MM.1S (cell line): Measurements from ENCODE around the gene RHBG.

Experiments
- DNase-seq: peaks from one replicate; pipeline ENCODE4 v3.0.0-alpha.2; 2015
- H2AFZ ChIP-seq: fragments of 300-600 bp; sonication (generic); 2 replicates; pipeline ENCODE4 v1.6.0; 2016; ENCODE audit warnings: antibody characterized with exemption, low read length
- H3F3A ChIP-seq: fragments of 300-600 bp; sonication (generic); 2 replicates; pipeline ENCODE4 v1.6.1; 2016; ENCODE audit warnings: mild to moderate bottlenecking, antibody characterized with exemption, low read length, moderate library complexity, mixed read lengths; ENCODE audit not compliant: insufficient read depth
- H3K27ac ChIP-seq: fragments of 300-600 bp; sonication (generic); 2 replicates; pipeline ENCODE4 v1.5.1; 2016; ENCODE audit warnings: mild to moderate bottlenecking, low read length
- H3K27me3 ChIP-seq: fragments of 300-600 bp; sonication (generic); replicated peaks from 2 replicates; pipeline ENCODE4 v1.6.0; 2016; ENCODE audit warnings: low read length; ENCODE audit not compliant: insufficient read depth
- H3K36me3 ChIP-seq: fragments of 300-600 bp; sonication (generic); replicated peaks from 2 replicates; pipeline ENCODE4 v1.6.1; 2016; ENCODE audit warnings: mild to moderate bottlenecking, low read length, mixed read lengths; ENCODE audit not compliant: insufficient read depth
- H3K4me1 ChIP-seq: fragments of 300-600 bp; sonication (generic); 2 replicates; pipeline ENCODE4 v1.6.1; 2016; ENCODE audit warnings: low read length, mixed read lengths
- H3K4me2 ChIP-seq: fragments of 300-600 bp; sonication (generic); 2 replicates; pipeline ENCODE4 v1.6.0; 2016; ENCODE audit warnings: low read depth, low read length
- H3K4me3 ChIP-seq: fragments of 300-600 bp; sonication (generic); 2 replicates; pipeline ENCODE4 v1.5.1; 2016; ENCODE audit warnings: low read length, mixed read lengths
- H3K79me2 ChIP-seq: fragments of 300-600 bp; sonication (generic); 2 replicates; pipeline ENCODE4 v1.6.1; 2016; ENCODE audit warnings: mixed run types, low read length, mixed read lengths
- H3K9ac ChIP-seq: fragments of 300-600 bp; sonication (generic); 2 replicates; pipeline ENCODE4 v1.6.1; 2016; ENCODE audit warnings: low read length, mixed read lengths
- H3K9me2 ChIP-seq: fragments of 300-600 bp; sonication (generic); replicated peaks from 2 replicates; pipeline ENCODE4 v1.6.1; 2016; ENCODE audit warnings: mild to moderate bottlenecking, low read length, mixed read lengths; ENCODE audit not compliant: insufficient read depth
- H3K9me3 ChIP-seq: fragments of 300-600 bp; sonication (generic); replicated peaks from 2 replicates; pipeline ENCODE4 v1.6.1; 2016; ENCODE audit warnings: mild to moderate bottlenecking, low read length, mixed read lengths; ENCODE audit not compliant: insufficient read depth
- H4K20me1 ChIP-seq: fragments of 300-600 bp; sonication (generic); 2 replicates; pipeline ENCODE4 v1.6.1; 2016; ENCODE audit warnings: mild to moderate bottlenecking, low read length, moderate library complexity, mixed read lengths; ENCODE audit not compliant: insufficient read depth
- EZH2 ChIP-seq: fragments of 300-600 bp; sonication (generic); optimal IDR thresholded peaks from 2 replicates; pipeline ENCODE3; 2017; ENCODE audit warnings: low read depth, mild to moderate bottlenecking, antibody characterized with exemption, low read length, mixed read lengths
- EZH2phosphoT487 ChIP-seq: fragments of 300-600 bp; sonication (generic); IDR thresholded peaks from 2 replicates; pipeline ENCODE4 v1.6.1; 2018; ENCODE audit warnings: antibody characterized with exemption, low read length
- TF ChIP-seq, protein P1 (sequence below): fragments of 300-600 bp; sonication (generic); IDR thresholded peaks from 2 replicates; pipeline ENCODE4 v1.5.1; 2016; ENCODE audit warnings: antibody characterized with exemption, low read length, mixed read lengths

The RHBG gene

DNA sequence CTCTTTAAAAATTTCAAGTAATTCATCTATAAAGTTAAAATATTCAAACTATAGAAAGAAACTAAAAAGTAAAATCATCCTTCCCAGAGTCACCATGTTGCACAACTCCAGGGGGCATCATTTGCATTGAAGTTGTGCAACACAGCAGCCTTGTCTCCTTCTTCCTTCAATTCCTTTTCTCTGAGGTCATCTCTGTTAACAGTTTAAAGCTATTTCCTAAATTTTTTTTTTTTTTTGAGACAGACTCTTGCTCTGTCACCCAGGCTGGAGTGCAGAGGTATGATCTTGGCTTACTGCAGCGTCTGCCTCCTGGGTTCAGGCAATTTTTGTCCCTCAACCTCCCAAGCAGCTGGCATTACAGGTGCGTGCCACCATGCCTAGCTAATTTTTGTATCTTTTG is 7.1 kb downstream of the RHBG start:
- Histone ChIP-seq H3K9me2 (no peaks in the 10 kb centered on the region), H3K4me1 (no peaks in the 10 kb centered on the region), H4K20me1 (no peaks in the 10 kb centered on the region), H3K4me3 (no peak overlapping the region), H3K9me3 (no peaks in the 10 kb centered on the region), H2AFZ (no peak overlapping the region), H3K36me3 (no peaks in the 10 kb centered on the region), H3K9ac (no peak overlapping the region), H3K4me2 (no peak overlapping the region), H3K27me3 (peaks cover 38% of the 10 kb centered on the region), H3K79me2 (no peaks in the 10 kb centered on the region), H3K27ac (no peak overlapping the region), H3F3A (no peaks in the 10 kb centered on the region)
- no peak for DNase-seq
- TF ChIP-seq, protein P1, sequence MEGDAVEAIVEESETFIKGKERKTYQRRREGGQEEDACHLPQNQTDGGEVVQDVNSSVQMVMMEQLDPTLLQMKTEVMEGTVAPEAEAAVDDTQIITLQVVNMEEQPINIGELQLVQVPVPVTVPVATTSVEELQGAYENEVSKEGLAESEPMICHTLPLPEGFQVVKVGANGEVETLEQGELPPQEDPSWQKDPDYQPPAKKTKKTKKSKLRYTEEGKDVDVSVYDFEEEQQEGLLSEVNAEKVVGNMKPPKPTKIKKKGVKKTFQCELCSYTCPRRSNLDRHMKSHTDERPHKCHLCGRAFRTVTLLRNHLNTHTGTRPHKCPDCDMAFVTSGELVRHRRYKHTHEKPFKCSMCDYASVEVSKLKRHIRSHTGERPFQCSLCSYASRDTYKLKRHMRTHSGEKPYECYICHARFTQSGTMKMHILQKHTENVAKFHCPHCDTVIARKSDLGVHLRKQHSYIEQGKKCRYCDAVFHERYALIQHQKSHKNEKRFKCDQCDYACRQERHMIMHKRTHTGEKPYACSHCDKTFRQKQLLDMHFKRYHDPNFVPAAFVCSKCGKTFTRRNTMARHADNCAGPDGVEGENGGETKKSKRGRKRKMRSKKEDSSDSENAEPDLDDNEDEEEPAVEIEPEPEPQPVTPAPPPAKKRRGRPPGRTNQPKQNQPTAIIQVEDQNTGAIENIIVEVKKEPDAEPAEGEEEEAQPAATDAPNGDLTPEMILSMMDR, result no peak
- TF ChIP-seq EZH2 (no peak), EZH2phosphoT487 (no peak)

DNA sequence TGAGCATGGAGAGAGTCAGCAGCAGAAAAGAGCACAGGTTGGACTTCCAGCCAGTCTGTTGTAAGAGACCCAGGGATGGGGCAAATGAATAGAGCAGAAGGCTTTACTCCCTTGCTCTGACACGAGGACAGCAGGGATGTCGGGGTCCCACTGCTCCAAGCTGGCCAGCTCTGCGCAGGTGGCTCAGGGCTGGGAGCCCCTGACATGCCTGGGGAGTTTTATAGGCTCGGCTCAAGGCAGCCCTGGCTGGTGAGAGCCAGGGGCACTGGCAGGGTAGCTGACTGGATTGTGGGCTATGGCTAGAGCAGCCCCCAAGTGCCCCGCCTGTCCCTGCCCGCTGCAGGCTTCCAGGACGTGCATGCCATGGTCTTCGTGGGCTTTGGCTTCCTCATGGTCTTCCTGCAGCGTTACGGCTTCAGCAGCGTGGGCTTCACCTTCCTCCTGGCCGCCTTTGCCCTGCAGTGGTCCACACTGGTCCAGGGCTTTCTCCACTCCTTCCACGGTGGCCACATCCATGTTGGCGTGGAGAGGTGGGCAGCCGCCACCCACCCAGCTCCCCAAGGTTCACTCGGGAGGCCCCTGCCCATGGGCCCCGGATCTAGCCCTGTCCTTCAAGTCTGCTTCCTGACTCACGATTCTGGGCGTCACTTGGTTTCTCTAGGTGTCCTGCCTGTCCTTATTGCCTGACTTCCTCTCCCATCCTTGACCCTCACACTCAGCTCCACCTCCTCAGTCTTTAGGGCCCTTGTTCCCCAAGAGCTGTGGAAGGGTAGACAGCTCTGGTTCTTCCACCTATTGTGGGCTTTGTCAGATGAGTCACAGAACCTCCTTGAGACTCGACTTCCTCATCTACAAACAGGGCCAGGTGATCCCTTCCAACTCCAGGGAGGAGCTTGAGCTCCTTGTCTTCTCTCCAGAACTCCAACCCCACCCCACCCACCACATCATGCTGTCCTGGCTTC is 8.2 kb downstream of the RHBG start:
- Histone ChIP-seq H3F3A (no peaks in the 10 kb centered on the region), H3K9ac (no peak overlapping the region), H2AFZ (no peak overlapping the region), H3K4me2 (no peak overlapping the region), H3K79me2 (no peaks in the 10 kb centered on the region), H3K9me2 (no peaks in the 10 kb centered on the region), H3K4me3 (no peak overlapping the region), H3K4me1 (no peaks in the 10 kb centered on the region), H3K27me3 (peaks cover 28% of the 10 kb centered on the region), H4K20me1 (no peaks in the 10 kb centered on the region), H3K36me3 (no peaks in the 10 kb centered on the region), H3K9me3 (no peaks in the 10 kb centered on the region), H3K27ac (no peak overlapping the region)
- DNase-seq, result no peak
- TF ChIP-seq, protein P1, result no peak
- TF ChIP-seq EZH2, result no peak
- no peak for TF ChIP-seq EZH2phosphoT487

DNA sequence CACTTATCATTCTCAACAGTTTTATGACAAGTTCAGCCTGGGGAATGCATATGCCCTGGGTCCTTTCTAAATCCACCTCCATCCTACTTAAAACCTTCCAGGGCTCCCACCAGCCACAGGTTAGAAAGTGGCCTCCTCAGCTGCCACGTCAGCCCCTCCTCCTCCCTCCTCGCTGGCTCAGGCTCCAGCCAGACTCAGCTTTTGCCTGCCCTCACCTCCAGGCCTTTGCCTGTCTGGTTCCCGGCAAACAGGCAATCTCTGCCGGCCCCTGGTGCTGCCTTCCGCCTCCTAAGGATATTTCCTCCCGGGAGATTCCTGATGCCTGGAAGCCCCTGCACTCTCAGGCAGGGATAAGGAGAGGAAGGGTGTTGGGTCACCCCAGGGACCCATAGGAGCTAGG is 9.5 kb downstream of the RHBG start:
- TF ChIP-seq EZH2, result no peak
- TF ChIP-seq EZH2phosphoT487, result no peak
- TF ChIP-seq, protein P1, result no peak
- no peak overlapping the region for H3K9ac ChIP-seq

More for the DNA sequence above, 9.5 kb downstream of the RHBG start:
- H3K36me3 ChIP-seq, result no peaks in the 10 kb centered on the region
- H3K27ac ChIP-seq, result no peak overlapping the region
- no peak overlapping the region for H3K4me2 ChIP-seq
- no peaks in the 10 kb centered on the region for H3K9me3 ChIP-seq
- no peaks in the 10 kb centered on the region for H3K79me2 ChIP-seq
- no peak for DNase-seq
- no peaks in the 10 kb centered on the region for H3K9me2 ChIP-seq
- no peaks in the 10 kb centered on the region for H3K4me1 ChIP-seq
- H2AFZ ChIP-seq, result no peak overlapping the region
- no peaks in the 10 kb centered on the region for H4K20me1 ChIP-seq
- H3K4me3 ChIP-seq, result no peak overlapping the region
- no peaks in the 10 kb centered on the region for H3F3A ChIP-seq
- H3K27me3 ChIP-seq, result peaks cover 17% of the 10 kb centered on the region
